Neuron (in vitro differentiated cells): ENCODE results near the gene KCTD3.

Experiments used
- H2AFZ ChIP-seq: one replicate; pipeline ENCODE4 v1.6.1; 2013; ENCODE audit warnings: low read depth, mild to moderate bottlenecking, inconsistent platforms, low read length, moderate library complexity
- H3K27me3 ChIP-seq: one replicate; pipeline ENCODE4 v1.6.1; 2013; ENCODE audit warnings: low read length; ENCODE audit not compliant: insufficient read depth
- H3K36me3 ChIP-seq: one replicate; pipeline ENCODE4 v1.6.1; 2013; ENCODE audit warnings: low read length; ENCODE audit not compliant: insufficient read depth
- H3K4me1 ChIP-seq: one replicate; pipeline ENCODE4 v1.6.1; 2013; ENCODE audit warnings: low read length; ENCODE audit not compliant: insufficient read depth
- H3K4me3 ChIP-seq: 2 replicates; pipeline ENCODE4 v1.5.1; 2013; ENCODE audit warnings: mild to moderate bottlenecking, low read length, moderate library complexity
- H3K9me3 ChIP-seq: one replicate; pipeline ENCODE4 v1.6.1; 2013; ENCODE audit warnings: low read length

KCTD3 gene

GRCh38 chr1:215635827-215636226, 68.7 kb downstream of the KCTD3 start:
- H3K36me3 ChIP-seq = no peaks in the 10 kb centered on the region
- no peaks in the 10 kb centered on the region for H3K27me3 ChIP-seq
- H3K4me3 ChIP-seq = no peak overlapping the region

DNA sequence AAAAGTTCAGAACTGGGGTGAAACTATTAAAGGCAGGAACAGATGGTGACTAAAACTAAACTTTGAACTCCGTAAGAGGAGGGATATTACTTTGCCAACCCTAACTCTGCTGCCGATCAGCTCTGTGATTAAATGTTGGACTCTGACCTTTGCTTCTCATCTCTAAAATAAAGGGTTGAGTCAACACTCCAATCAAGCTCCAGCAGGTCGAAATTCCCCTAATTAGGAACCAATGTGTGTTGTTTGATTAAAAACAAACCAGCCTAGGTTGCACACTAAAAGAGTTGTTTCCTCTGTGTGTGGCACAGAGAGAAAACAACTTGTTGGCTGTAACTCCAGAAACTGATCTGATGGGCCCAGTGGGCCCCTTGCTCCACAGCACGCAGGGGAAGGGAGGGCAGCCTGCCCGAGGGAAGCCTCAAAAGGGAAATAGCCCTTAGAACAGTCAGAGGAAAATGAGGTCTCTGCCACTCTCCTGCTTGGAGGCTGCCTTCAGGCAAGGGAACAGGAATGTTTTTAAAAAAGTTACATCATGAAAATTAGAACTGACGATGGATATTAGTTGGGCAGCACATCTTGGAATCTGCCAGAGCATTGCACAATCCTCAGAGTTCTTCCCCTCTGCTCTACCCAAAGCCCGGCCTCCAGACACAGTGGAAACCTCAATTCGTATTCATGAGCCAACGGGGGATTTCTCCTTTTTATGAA, 69.3 kb downstream of the KCTD3 start:
- Histone ChIP-seq H3K9me3 (no peaks in the 10 kb centered on the region), H3K27me3 (no peaks in the 10 kb centered on the region), H2AFZ (no peak overlapping the region), H3K36me3 (no peaks in the 10 kb centered on the region), H3K4me3 (no peak overlapping the region), H3K4me1 (no peaks in the 10 kb centered on the region)

More at GRCh38 chr1:215635827-215636226, 68.7 kb downstream of the KCTD3 start:
- H3K9me3 ChIP-seq = no peaks in the 10 kb centered on the region
- no peak overlapping the region for H2AFZ ChIP-seq
- no peaks in the 10 kb centered on the region for H3K4me1 ChIP-seq

GRCh38 chr1:215637041-215637573, 70.0 kb downstream of the KCTD3 start:
- H3K36me3 ChIP-seq = no peaks in the 10 kb centered on the region
- H3K27me3 ChIP-seq = no peaks in the 10 kb centered on the region
- no peaks in the 10 kb centered on the region for H3K9me3 ChIP-seq
- no peaks in the 10 kb centered on the region for H3K4me1 ChIP-seq
- H3K4me3 ChIP-seq = no peak overlapping the region
- no peak overlapping the region for H2AFZ ChIP-seq

GRCh38 chr1:215640429-215641148, 73.5 kb downstream of the KCTD3 start:
- Histone ChIP-seq H3K27me3 (no peaks in the 10 kb centered on the region), H3K4me1 (no peaks in the 10 kb centered on the region), H3K4me3 (no peak overlapping the region), H3K36me3 (no peaks in the 10 kb centered on the region), H2AFZ (no peak overlapping the region), H3K9me3 (no peaks in the 10 kb centered on the region)

DNA sequence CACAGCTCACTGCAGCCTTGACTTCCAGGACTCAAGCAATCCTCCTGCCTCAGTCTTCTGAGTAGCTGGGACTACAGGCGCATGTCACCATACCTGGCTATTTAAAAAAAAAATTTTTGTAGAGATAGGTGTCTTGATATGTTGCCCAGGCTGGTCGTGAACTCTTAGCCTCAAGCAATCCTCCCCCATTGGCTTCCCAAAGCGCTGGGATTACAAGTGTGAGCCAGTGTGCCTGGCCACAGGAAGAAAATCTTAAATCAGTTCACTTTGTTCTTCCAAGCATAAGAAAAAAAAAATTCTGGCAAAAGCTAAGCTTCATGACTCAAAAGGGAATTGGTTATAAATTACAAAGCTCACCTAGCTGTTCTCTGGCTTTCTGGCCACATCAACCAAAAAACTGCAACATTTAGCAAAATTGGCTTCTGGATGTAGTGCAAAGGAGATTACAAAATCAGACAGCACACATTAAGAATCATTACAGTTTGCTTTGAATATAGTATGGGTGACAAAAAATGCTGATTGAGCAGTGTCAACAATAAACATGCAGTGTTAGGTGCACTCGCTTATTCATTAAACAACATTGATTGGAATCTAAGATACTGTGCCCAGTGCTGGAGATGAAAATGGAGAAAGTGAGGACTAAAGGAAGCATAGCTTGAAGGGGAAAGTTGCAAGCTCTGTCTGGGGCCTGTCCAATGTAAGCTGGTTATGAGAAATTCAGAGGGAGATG, 76.7 kb downstream of the KCTD3 start:
- no peaks in the 10 kb centered on the region for H3K9me3 ChIP-seq
- no peaks in the 10 kb centered on the region for H3K4me1 ChIP-seq
- no peak overlapping the region for H2AFZ ChIP-seq
- H3K36me3 ChIP-seq = no peaks in the 10 kb centered on the region
- no peak overlapping the region for H3K4me3 ChIP-seq
- H3K27me3 ChIP-seq = no peaks in the 10 kb centered on the region

DNA sequence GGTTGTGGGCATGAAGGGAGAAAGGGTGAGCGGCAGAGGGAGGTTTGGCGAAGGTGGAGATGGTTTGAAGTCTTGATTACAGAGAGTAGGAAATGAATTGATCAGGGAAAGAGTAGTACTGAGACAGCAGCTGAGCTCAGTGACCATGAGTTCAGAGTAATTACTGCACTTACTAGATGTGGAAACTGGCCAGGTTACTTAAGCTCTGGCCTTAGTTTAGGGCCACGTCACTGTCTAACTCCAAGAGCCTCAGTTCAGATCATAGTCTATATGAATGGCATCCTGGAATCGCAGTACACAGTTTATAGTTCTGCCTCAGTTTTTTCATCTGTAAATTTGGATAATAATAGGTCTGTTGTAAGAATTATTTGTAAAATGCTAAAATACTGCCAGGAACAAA, 78.1 kb downstream of the KCTD3 start:
- H3K4me1 ChIP-seq = no peaks in the 10 kb centered on the region
- no peaks in the 10 kb centered on the region for H3K9me3 ChIP-seq
- H2AFZ ChIP-seq = no peak overlapping the region
- H3K27me3 ChIP-seq = no peaks in the 10 kb centered on the region
- H3K4me3 ChIP-seq = no peak overlapping the region
- no peaks in the 10 kb centered on the region for H3K36me3 ChIP-seq

GRCh38 chr1:215645861-215646260, 78.8 kb downstream of the KCTD3 start:
- no peaks in the 10 kb centered on the region for H3K9me3 ChIP-seq
- H2AFZ ChIP-seq = no peak overlapping the region
- no peaks in the 10 kb centered on the region for H3K4me1 ChIP-seq
- no peak overlapping the region for H3K4me3 ChIP-seq
- H3K36me3 ChIP-seq = no peaks in the 10 kb centered on the region
- H3K27me3 ChIP-seq = no peaks in the 10 kb centered on the region

DNA sequence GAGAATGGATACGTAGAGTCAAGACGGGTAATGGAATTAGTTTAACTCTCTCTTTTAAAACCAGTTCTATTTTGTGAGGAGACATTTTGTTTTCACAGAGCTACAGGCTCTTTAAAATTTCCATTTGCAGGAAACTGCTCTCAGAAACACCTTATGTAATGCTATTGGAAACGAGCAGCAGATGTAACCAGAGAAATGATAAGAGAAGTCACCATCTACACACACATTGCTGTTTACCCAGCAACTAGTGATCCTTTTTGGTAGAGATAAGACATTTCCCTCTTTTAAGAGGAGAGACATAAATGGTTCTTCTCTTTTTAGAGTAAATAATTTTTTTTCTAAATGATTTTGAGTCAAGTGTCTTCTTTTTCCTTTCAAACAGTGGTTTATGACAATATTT, 80.6 kb downstream of the KCTD3 start:
- H3K36me3 ChIP-seq = no peaks in the 10 kb centered on the region
- H3K9me3 ChIP-seq = no peaks in the 10 kb centered on the region
- H3K4me1 ChIP-seq = no peaks in the 10 kb centered on the region
- no peaks in the 10 kb centered on the region for H3K27me3 ChIP-seq
- no peak overlapping the region for H2AFZ ChIP-seq
- H3K4me3 ChIP-seq = no peak overlapping the region

GRCh38 chr1:215648957-215649356, 81.9 kb downstream of the KCTD3 start:
- Histone ChIP-seq H2AFZ (no peak overlapping the region), H3K4me3 (no peak overlapping the region), H3K4me1 (no peaks in the 10 kb centered on the region), H3K9me3 (no peaks in the 10 kb centered on the region), H3K36me3 (no peaks in the 10 kb centered on the region), H3K27me3 (no peaks in the 10 kb centered on the region)

DNA sequence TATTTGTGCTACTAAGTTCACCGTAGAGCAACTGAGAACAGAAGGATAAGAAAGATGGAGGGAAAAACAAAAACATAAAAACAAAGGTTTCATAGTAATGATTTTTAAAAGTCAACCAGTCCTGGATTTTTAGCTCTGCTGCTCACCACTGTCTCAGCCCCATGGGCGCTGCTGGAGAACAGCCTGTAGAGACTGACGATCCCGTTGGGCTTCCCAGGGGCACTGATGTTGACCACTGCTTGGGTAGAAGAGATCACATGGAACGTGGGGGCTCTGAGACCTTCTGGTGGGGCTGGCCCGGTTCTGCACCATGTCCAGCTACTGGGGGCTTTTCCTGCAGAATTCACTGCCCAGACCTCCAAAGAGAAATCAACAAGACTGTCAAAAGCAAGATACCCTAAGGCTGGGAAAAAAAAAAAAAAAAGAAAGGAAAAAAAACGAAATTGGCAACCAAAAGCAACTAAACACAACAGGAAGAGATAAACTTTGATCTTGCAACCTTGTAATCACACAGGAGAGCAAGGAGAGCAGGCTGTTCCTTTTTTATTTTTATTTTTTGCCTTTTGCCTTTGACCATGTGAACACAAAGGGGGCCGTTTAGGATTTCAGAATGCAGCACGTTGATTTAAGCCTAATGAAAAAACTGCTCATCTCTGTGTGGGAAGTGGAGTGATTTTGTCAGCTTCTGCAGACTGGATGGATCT, 83.5 kb downstream of the KCTD3 start:
- Histone ChIP-seq H3K9me3 (no peaks in the 10 kb centered on the region), H3K4me3 (no peak overlapping the region), H3K36me3 (no peaks in the 10 kb centered on the region), H2AFZ (no peak overlapping the region), H3K4me1 (no peaks in the 10 kb centered on the region), H3K27me3 (no peaks in the 10 kb centered on the region)

GRCh38 chr1:215651867-215652266, 84.8 kb downstream of the KCTD3 start:
- Histone ChIP-seq H3K27me3 (no peaks in the 10 kb centered on the region), H3K36me3 (no peaks in the 10 kb centered on the region), H3K4me1 (no peaks in the 10 kb centered on the region), H3K4me3 (no peak overlapping the region), H3K9me3 (no peaks in the 10 kb centered on the region), H2AFZ (no peak overlapping the region)

DNA sequence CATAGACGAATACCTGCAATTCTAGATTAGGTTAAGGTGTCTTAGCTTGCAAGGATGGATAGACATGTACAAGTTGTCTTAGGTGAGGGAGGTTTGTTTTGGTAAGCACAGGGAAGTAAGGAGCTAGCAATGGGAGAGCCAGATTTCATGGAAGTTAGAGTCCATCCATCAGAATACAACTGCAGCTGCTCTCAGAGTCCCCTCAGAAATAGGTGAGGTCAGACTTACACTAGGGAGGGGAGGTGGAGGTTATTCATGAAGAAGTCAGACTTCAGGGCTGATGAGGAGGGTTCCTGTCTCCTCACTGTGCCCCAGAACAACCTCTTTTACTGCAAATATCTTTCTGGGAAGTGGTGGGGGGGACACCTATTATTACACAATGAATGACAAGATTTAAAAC, 85.3 kb downstream of the KCTD3 start:
- Histone ChIP-seq H3K4me3 (no peak overlapping the region), H2AFZ (no peak overlapping the region), H3K27me3 (no peaks in the 10 kb centered on the region), H3K36me3 (no peaks in the 10 kb centered on the region), H3K9me3 (no peaks in the 10 kb centered on the region), H3K4me1 (no peaks in the 10 kb centered on the region)

- Histone ChIP-seq H3K9me3 (no peaks in the 10 kb centered on the region), H3K36me3 (no peaks in the 10 kb centered on the region), H2AFZ (no peak overlapping the region), H3K4me3 (no peak overlapping the region), H3K27me3 (no peaks in the 10 kb centered on the region), H3K4me1 (no peaks in the 10 kb centered on the region)
Measured at GRCh38 chr1:215657047-215657446, 89.9 kb downstream of the KCTD3 start.
